Measurements from ENCODE around the gene ABCC11. TPM values are rescaled to one million over a fixed set of nuclear protein-coding genes. Genes with fewer than 3 reads are reported as not detected.

Gene ABCC11
- total and polyA plus RNA-seq, 2 of the 13 experiments (the other 11 are each of a cell fraction or from before 2014, with no cell fraction given): 1.0 to 1.4 TPM

DNA sequence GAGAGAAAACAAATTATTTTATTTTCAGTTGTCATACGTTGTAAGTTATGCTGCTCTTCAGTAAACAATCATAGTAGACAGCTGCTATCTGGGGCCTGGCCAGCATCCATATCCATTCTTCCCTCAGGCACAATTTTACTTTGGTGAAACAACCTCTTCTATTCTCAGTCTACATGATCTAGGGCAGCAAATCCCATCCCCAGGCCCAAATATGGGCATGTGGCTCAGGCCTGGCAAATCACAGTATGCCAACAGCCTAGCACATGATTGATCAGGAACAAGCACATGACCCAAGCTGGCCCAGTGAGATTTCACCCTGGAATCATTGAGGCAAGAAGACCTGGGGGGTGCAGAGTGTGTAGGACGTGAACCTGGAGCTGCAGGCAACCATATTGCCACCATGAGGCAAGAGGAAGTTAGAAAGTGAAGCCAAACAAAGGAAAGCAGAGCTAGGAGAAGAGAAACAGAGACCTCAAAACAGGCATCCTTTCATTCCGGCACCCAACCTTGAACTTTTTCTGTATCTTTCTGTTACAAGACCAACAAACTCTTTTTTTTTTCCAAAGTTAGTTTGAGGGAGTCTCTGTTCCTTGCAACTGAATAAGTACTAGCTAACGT, 81.3 kb downstream of the ABCC11 start (continued):
- TF ChIP-seq SOX5 (CRISPR knock-in tag; IDR thresholded peaks at IDR 0.05; ENCODE audit: borderline replicate concordance) (peak; percentile 22; the same call in 1 of the 2 replicates), ZNF362 (CRISPR knock-in tag; IDR thresholded peaks at IDR 0.05; ENCODE audit: borderline replicate concordance) (peak; percentile 40; the same call in 1 of the 2 replicates), ZNF263 (CRISPR knock-in tag; IDR thresholded peaks at IDR 0.05) (no peak), ZNF776 (CRISPR knock-in tag; IDR thresholded peaks at IDR 0.05) (no peak), ZFP1 (CRISPR knock-in tag; IDR thresholded peaks at IDR 0.05) (no peak), MED1 (CRISPR knock-in tag; IDR thresholded peaks at IDR 0.05) (peak; percentile 51; the same call in 1 of the 2 replicates), GTF2F1 (IDR thresholded peaks at IDR 0.05; ENCODE audit: low read length) (no peak), TEAD3 (CRISPR knock-in tag; optimal IDR thresholded peaks at IDR 0.05; ENCODE audit: borderline replicate concordance) (peak; percentile 27), ZMYM4 (CRISPR knock-in tag; IDR thresholded peaks at IDR 0.05) (0 out of 2 replicates have a peak, but pooled peaks have one; percentile 8), NFYC (CRISPR knock-in tag; IDR thresholded peaks at IDR 0.05) (peak; percentile 48), KDM3A (CRISPR knock-in tag; IDR thresholded peaks at IDR 0.05; ENCODE audit: low read depth) (no peak), ZNF503 (CRISPR knock-in tag; IDR thresholded peaks at IDR 0.05) (no peak), CCAR2 (optimal IDR thresholded peaks at IDR 0.05; ENCODE audit: low read depth, low read length) (no peak), RXRB (CRISPR knock-in tag; IDR thresholded peaks at IDR 0.05; ENCODE audit: borderline replicate concordance) (peak; percentile 14; the same call in 1 of the 2 replicates), JUND (CRISPR knock-in tag; IDR thresholded peaks at IDR 0.05) (no peak), HDAC1 (CRISPR knock-in tag; IDR thresholded peaks at IDR 0.05) (no peak), CBFB (CRISPR knock-in tag; IDR thresholded peaks at IDR 0.05) (0 out of 2 replicates have a peak, but pooled peaks have one; percentile 17)
- TF ChIP-seq, protein P1, sequence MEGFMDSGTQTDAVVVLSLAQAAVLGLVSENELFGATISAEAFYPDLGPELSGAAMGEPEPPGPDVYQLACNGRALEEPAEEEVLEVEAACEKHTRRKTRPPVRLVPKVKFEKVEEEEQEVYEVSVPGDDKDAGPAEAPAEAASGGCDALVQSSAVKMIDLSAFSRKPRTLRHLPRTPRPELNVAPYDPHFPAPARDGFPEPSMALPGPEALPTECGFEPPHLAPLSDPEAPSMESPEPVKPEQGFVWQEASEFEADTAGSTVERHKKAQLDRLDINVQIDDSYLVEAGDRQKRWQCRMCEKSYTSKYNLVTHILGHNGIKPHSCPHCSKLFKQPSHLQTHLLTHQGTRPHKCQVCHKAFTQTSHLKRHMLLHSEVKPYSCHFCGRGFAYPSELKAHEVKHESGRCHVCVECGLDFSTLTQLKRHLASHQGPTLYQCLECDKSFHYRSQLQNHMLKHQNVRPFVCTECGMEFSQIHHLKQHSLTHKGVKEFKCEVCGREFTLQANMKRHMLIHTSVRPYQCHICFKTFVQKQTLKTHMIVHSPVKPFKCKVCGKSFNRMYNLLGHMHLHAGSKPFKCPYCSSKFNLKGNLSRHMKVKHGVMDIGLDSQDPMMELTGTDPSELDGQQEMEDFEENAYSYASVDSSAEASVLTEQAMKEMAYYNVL (CRISPR knock-in tag; IDR thresholded peaks at IDR 0.05; ENCODE audit: borderline replicate concordance): 0 out of 2 replicates have a peak, but pooled peaks have one; percentile 28
- TF ChIP-seq, protein P2, sequence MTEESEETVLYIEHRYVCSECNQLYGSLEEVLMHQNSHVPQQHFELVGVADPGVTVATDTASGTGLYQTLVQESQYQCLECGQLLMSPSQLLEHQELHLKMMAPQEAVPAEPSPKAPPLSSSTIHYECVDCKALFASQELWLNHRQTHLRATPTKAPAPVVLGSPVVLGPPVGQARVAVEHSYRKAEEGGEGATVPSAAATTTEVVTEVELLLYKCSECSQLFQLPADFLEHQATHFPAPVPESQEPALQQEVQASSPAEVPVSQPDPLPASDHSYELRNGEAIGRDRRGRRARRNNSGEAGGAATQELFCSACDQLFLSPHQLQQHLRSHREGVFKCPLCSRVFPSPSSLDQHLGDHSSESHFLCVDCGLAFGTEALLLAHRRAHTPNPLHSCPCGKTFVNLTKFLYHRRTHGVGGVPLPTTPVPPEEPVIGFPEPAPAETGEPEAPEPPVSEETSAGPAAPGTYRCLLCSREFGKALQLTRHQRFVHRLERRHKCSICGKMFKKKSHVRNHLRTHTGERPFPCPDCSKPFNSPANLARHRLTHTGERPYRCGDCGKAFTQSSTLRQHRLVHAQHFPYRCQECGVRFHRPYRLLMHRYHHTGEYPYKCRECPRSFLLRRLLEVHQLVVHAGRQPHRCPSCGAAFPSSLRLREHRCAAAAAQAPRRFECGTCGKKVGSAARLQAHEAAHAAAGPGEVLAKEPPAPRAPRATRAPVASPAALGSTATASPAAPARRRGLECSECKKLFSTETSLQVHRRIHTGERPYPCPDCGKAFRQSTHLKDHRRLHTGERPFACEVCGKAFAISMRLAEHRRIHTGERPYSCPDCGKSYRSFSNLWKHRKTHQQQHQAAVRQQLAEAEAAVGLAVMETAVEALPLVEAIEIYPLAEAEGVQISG (CRISPR knock-in tag; IDR thresholded peaks at IDR 0.05): 0 out of 2 replicates have a peak, but pooled peaks have one; percentile 24
- TF ChIP-seq, protein P3, sequence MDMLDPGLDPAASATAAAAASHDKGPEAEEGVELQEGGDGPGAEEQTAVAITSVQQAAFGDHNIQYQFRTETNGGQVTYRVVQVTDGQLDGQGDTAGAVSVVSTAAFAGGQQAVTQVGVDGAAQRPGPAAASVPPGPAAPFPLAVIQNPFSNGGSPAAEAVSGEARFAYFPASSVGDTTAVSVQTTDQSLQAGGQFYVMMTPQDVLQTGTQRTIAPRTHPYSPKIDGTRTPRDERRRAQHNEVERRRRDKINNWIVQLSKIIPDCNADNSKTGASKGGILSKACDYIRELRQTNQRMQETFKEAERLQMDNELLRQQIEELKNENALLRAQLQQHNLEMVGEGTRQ (IDR thresholded peaks at IDR 0.05; ENCODE audit: low read depth, low read length): peak; percentile 40
- TF ChIP-seq, protein P3 (CRISPR knock-in tag; IDR thresholded peaks at IDR 0.05; ENCODE audit: borderline replicate concordance): peak; percentile 82

All from HepG2 (cell line).